Right lobe of liver (tissue), 6 donors: ENCODE results near the gene PSD. TPM values are rescaled to one million over a fixed set of nuclear protein-coding genes. Genes with fewer than 3 reads are reported as not detected.

ENCODE experiments used
- ATAC-seq, 4 donors: fragments of 200-7000 bp; cut with Tn5 transposase; one replicate each; pipeline ENCODE4 v1.9.1; 2020; ENCODE audit warnings: mild to moderate bottlenecking in 4 of 4, moderate library complexity in 4 of 4
- DNase-seq, 3 donors: peaks; one replicate each; pipeline ENCODE4 v3.0.0-alpha.2; 2020
- H3K27ac ChIP-seq, 3 donors: fragments of 200-600 bp; one replicate each; pipeline ENCODE4 v1.8.0; 2022
- H3K27me3 ChIP-seq, 2 donors: fragments of 200-600 bp; one replicate each; pipeline ENCODE4 v1.8.0; 2022
- H3K36me3 ChIP-seq, 4 donors: fragments of 200-600 bp; sonication (generic) in 1 of 4; one replicate each; pipeline versions ENCODE4 v1.5.1 to v1.8.0; 2017 to 2022; ENCODE audit warnings: control low read depth in 1 of 4
- H3K4me1 ChIP-seq, 4 donors: fragments of 200-600 bp; sonication (generic) in 1 of 4; one replicate each; pipeline versions ENCODE4 v1.5.1 to v1.8.0; 2017 to 2022; ENCODE audit warnings: control low read depth in 1 of 4
- H3K4me3 ChIP-seq, 3 donors: fragments of 200-600 bp; one replicate each; pipeline ENCODE4 v1.8.0; 2022
- H3K9me3 ChIP-seq, 4 donors: fragments of 200-600 bp; sonication (generic) in 1 of 4; one replicate each; pipeline versions ENCODE4 v1.5.1 to v1.8.0; 2017 to 2022; ENCODE audit warnings: control low read depth in 1 of 4
- CTCF ChIP-seq, 4 donors: fragments of 200-600 bp in 3 of 4; fragments of 450-650 bp in 1 of 4; IDR thresholded peaks; one replicate each; pipeline versions ENCODE4 v1.5.1 to v1.8.0; 2016 to 2022; ENCODE audit warnings: antibody characterized with exemption in 4 of 4, mild to moderate bottlenecking in 2 of 4
- POLR2A ChIP-seq: fragments of 450-650 bp; IDR thresholded peaks from one replicate; pipeline ENCODE4 v1.6.1; 2017; ENCODE audit warnings: antibody characterized with exemption, mild to moderate bottlenecking
- WGBS: methylation state at CpG from one replicate; pipeline ENCODE4 v1.1.6; 2018; ENCODE audit warnings: low coverage, low lambda C conversion rate; ENCODE audit not compliant: insufficient coverage; ENCODE audit errors: missing lambda C conversion rate; 5-methylcytosine and 5-hydroxymethylcytosine counted together
- intact Hi-C, 2 donors: fragments of 100-400 bp; cut with DNase I; formaldehyde crosslinking; loops; one replicate each; pipeline versions ENCODE4 v1.11.2 to v1.14.1; 2022
- total RNA-seq, 6 experiments: library from RNA; depleted of rRNA in 2 of 6; stranded (reverse); fragments of >200 nt in 2 of 6; fragmentation: NEBNext Ultra II Directional in 3 of 6; extraction: Animal tissue kit (Norgen Biotek cat#: 25700) in 3 of 6; gene quantifications; one replicate each; pipeline versions ENCODE4 v1.1.0 to v1.2.4, GENCODE V29; 2016 to 2023
- donor health status: DM: no; HTN: yes; CAD: no.
- donor health status: DM: no; HTN: no; CAD: no.
- donor health status: DM: no; HTN: no; CAD: no.
- donor health status: DM: no; HTN: yes; CAD: no.
- donor health status: DM: no; HTN: yes; CAD: no.

The PSD gene
- total RNA-seq, 6 experiments from 2014 or later = 0.12 to 4.6 (median 1.3) TPM

GRCh38 chr10:102375867-102376266 lies 42.7 kb downstream of the PSD start:
- H3K36me3 ChIP-seq = peaks cover 0 to 90% (median 53%) of the 10 kb centered on the region in 4 donors
- ATAC-seq = peak in 1 of 4 donors; percentile 10
- no peaks in the 10 kb centered on the region for H3K9me3 ChIP-seq
- no peak for DNase-seq
- WGBS = 64% methylated on average over 1 of the region's 2 CpGs
- TF ChIP-seq POLR2A = no peak
- no peak for TF ChIP-seq CTCF (IDR thresholded peaks at IDR 0.05)
- intact Hi-C loops = no loop called here
- no peaks in the 10 kb centered on the region for H3K27me3 ChIP-seq
- no peaks in the 10 kb centered on the region for H3K4me1 ChIP-seq
- H3K27ac ChIP-seq = no peak overlapping the region
- H3K4me3 ChIP-seq = no peak overlapping the region

- Histone ChIP-seq H3K27ac (no peak overlapping the region), H3K9me3 (no peaks in the 10 kb centered on the region), H3K27me3 (no peaks in the 10 kb centered on the region), H3K4me1 (no peaks in the 10 kb centered on the region), H3K4me3 (no peak overlapping the region), H3K36me3 (peaks cover 0 to 90% (median 54%) of the 10 kb centered on the region in 4 donors)
- no peak for DNase-seq
- intact Hi-C loops = no loop called here
- WGBS = 95% methylated on average over 4 of the region's 7 CpGs
- ATAC-seq = no peak
- TF ChIP-seq POLR2A (no peak), CTCF (IDR thresholded peaks at IDR 0.05) (no peak)
These were observed 43.3 kb downstream of the PSD start for GRCh38 chr10:102375250-102375649.

- H3K4me1 ChIP-seq = no peaks in the 10 kb centered on the region
- H3K36me3 ChIP-seq = peaks cover 0 to 90% (median 64%) of the 10 kb centered on the region in 4 donors
- no peak overlapping the region for H3K27ac ChIP-seq
- H3K27me3 ChIP-seq = no peaks in the 10 kb centered on the region
- ATAC-seq (no peak), DNase-seq (no peak)
- TF ChIP-seq CTCF (IDR thresholded peaks at IDR 0.05) (no peak), POLR2A (no peak)
- no CpG with 5 or more reads among the region's 2 CpGs for WGBS
- intact Hi-C loops = no loop called here
- H3K9me3 ChIP-seq = no peaks in the 10 kb centered on the region
- no peak overlapping the region for H3K4me3 ChIP-seq
These were observed 47.3 kb downstream of the PSD start for GRCh38 chr10:102371295-102371694.

GRCh38 chr10:102368077-102368476 lies 50.5 kb downstream of the PSD start:
- Histone ChIP-seq H3K4me1 (no peaks in the 10 kb centered on the region), H3K36me3 (peaks cover 2 to 94% (median 63%) of the 10 kb centered on the region in 4 donors), H3K9me3 (no peaks in the 10 kb centered on the region), H3K27ac (no peak overlapping the region), H3K4me3 (no peak overlapping the region), H3K27me3 (no peaks in the 10 kb centered on the region)
- intact Hi-C loops = no loop called here
- ATAC-seq (no peak), DNase-seq (no peak)
- TF ChIP-seq POLR2A (no peak), CTCF (IDR thresholded peaks at IDR 0.05) (no peak)
- WGBS = 83% methylated on average over 1 of the region's 3 CpGs

GRCh38 chr10:102367441-102367840 lies 51.1 kb downstream of the PSD start:
- no peak overlapping the region for H3K27ac ChIP-seq
- WGBS = 100% methylated on average over 1 of the region's 1 CpG
- H3K36me3 ChIP-seq = peaks cover 6 to 94% (median 64%) of the 10 kb centered on the region in 4 donors
- ATAC-seq = no peak
- H3K9me3 ChIP-seq = no peaks in the 10 kb centered on the region
- no peak overlapping the region for H3K4me3 ChIP-seq
- no peaks in the 10 kb centered on the region for H3K27me3 ChIP-seq
- no peaks in the 10 kb centered on the region for H3K4me1 ChIP-seq
- TF ChIP-seq CTCF (IDR thresholded peaks at IDR 0.05) = no peak
- TF ChIP-seq POLR2A = no peak
- intact Hi-C loops = no loop called here
- DNase-seq = no peak
